ENCODE measurements around the gene PDIA2. TPM values are rescaled to one million over a fixed set of nuclear protein-coding genes. Genes with fewer than 3 reads are reported as not detected.

The PDIA2 gene
- polyA plus RNA-seq, 2 of the 4 experiments (the other 2 are of a cell fraction) = 0.45 to 0.52 TPM

- POLR2A ChIA-PET = no interaction called here
Observed at GRCh38 chr16:245105-245504, 37.9 kb upstream of the PDIA2 start.

GRCh38 chr16:247027-247426 is 35.9 kb upstream of the PDIA2 start:
- Histone ChIP-seq H3K4me3 (no peak overlapping the region), H3K27ac (no peak overlapping the region), H3K4me2 (no peak overlapping the region), H3K9me3 (no peaks in the 10 kb centered on the region), H3K4me1 (peaks cover 8% of the 10 kb centered on the region; the same call in 2 of the 3 replicates)
- no peak for ATAC-seq
- no peak for FAIRE-seq
- CTCF ChIA-PET = no interaction called here
- POLR2A ChIA-PET = no interaction called here
- no peak for DNase-seq (ENCODE audit: low read depth in 1 of 2, low spot score in 1 of 2)
- WGBS (ENCODE audit: missing lambda C conversion rate) = 96% methylated on average over 12 of the region's 12 CpGs
- TF ChIP-seq PHF8 (IDR thresholded peaks at IDR 0.05; ENCODE audit: borderline replicate concordance, low read depth) (no peak), NFE2L2 (conservative IDR thresholded peaks at IDR 0.05; ENCODE audit: low read length) (no peak), MAFK (IDR thresholded peaks at IDR 0.05; ENCODE audit: partially characterized antibody) (no peak), HOXA7 (CRISPR knock-in tag; IDR thresholded peaks at IDR 0.05) (no peak), HMGXB4 (CRISPR knock-in tag; IDR thresholded peaks at IDR 0.05; ENCODE audit: borderline replicate concordance) (no peak), CHD2 (IDR thresholded peaks at IDR 0.05; ENCODE audit: low read length, partially characterized antibody) (no peak), MAX (IDR thresholded peaks at IDR 0.05) (no peak), USF2 (IDR thresholded peaks at IDR 0.05) (no peak), REST (IDR thresholded peaks at IDR 0.05) (no peak)

More at GRCh38 chr16:245105-245504, 37.9 kb upstream of the PDIA2 start:
- no peak overlapping the region for H3K4me3 ChIP-seq
- TF ChIP-seq SREBF2 (IDR thresholded peaks at IDR 0.05) (no peak), REST (IDR thresholded peaks at IDR 0.05) (no peak), GATA3 (IDR thresholded peaks at IDR 0.05; ENCODE audit: borderline replicate concordance) (no peak), MAFK (IDR thresholded peaks at IDR 0.05; ENCODE audit: partially characterized antibody) (no peak), MYC (IDR thresholded peaks at IDR 0.05; ENCODE audit: borderline replicate concordance, low read length) (no peak), HOXB5 (CRISPR knock-in tag; IDR thresholded peaks at IDR 0.05) (no peak), ZFP36 (IDR thresholded peaks at IDR 0.05; ENCODE audit: borderline replicate concordance, partially characterized antibody) (no peak), TFCP2L1 (CRISPR knock-in tag; IDR thresholded peaks at IDR 0.05) (no peak), HOXA7 (CRISPR knock-in tag; IDR thresholded peaks at IDR 0.05) (no peak), KDM1A (IDR thresholded peaks at IDR 0.05; ENCODE audit: low read depth) (no peak), BCL3 (IDR thresholded peaks at IDR 0.05) (no peak), ATOH8 (CRISPR knock-in tag; IDR thresholded peaks at IDR 0.05; ENCODE audit: low read depth) (no peak), CHD4 (IDR thresholded peaks at IDR 0.05; ENCODE audit: borderline replicate concordance) (no peak), KDM5A (IDR thresholded peaks at IDR 0.05) (no peak), NPAS2 (CRISPR knock-in tag; IDR thresholded peaks at IDR 0.05; ENCODE audit: borderline replicate concordance) (no peak), RAD21 (conservative IDR thresholded peaks at IDR 0.05 in 1 of 2, IDR thresholded peaks at IDR 0.05 in 1 of 2) (no peak), SMC3 (IDR thresholded peaks at IDR 0.05) (no peak), CEBPB (IDR thresholded peaks at IDR 0.05) (no peak)
- no peak for FAIRE-seq
- no peak overlapping the region for H3K27ac ChIP-seq
- no peak for DNase-seq (ENCODE audit: low read depth in 1 of 2, low spot score in 1 of 2)
- no peak for ATAC-seq
- 94% methylated on average over 8 of the region's 9 CpGs for WGBS (ENCODE audit: missing lambda C conversion rate)
- no peaks in the 10 kb centered on the region for H3K9me3 ChIP-seq
- H3K4me1 ChIP-seq = no peaks in the 10 kb centered on the region
- CTCF ChIA-PET = interaction anchor here (1.0 kb wide), 1 partner anchor 117 kb away, joined by 3 read pairs; no protein-coding TSS in a partner anchor
- no peak overlapping the region for H3K4me2 ChIP-seq

Data from A549 (cell line).